H1 (cell line): ENCODE data around the gene EPHA2. TPM values are rescaled to one million over a fixed set of nuclear protein-coding genes. Genes with fewer than 3 reads are reported as not detected.

Source experiments
- CTCF ChIA-PET: fragments of 300-600 bp; sonication (Branson Sonifier 250); formaldehyde crosslinking; loops from one replicate; lab custom pipeline; 2021; ENCODE audit not compliant: partially characterized antibody; lab: Charles Lee
- POLR2A ChIA-PET: fragments of 300-600 bp; sonication (Branson Sonifier 250); formaldehyde crosslinking; loops from one replicate; lab custom pipeline; 2021; ENCODE audit warnings: inconsistent platforms; ENCODE audit not compliant: partially characterized antibody; lab: Charles Lee
- DNase-seq, 2 experiments: peaks; one replicate each; pipeline versions ENCODE4 v3.0.0 to v3.0.0-alpha.2; 2010 to 2022; ENCODE audit warnings: low spot score in 2 of 2, low read depth in 1 of 2, mixed read lengths in 1 of 2
- FAIRE-seq: peaks from 2 replicates; lab custom pipeline; 2011; peaks lifted over from hg19 to GRCh38; lab: Jason Lieb, UNC
- H2AFZ ChIP-seq: 2 replicates; pipeline ENCODE4 v1.8.1; 2012; ENCODE audit warnings: low read length, inconsistent platforms
- H2AK5ac ChIP-seq: 2 replicates; pipeline ENCODE4 v1.6.1; 2013; ENCODE audit warnings: low read depth, low read length
- H2BK120ac ChIP-seq: replicated peaks from 2 replicates; pipeline ENCODE3; 2013; ENCODE audit warnings: low read depth, low read length, inconsistent platforms
- H2BK12ac ChIP-seq: 2 replicates; pipeline ENCODE4 v1.6.1; 2013; ENCODE audit warnings: low read depth, low read length
- H2BK15ac ChIP-seq: 2 replicates; pipeline ENCODE4 v1.6.1; 2013; ENCODE audit warnings: low read length
- H2BK20ac ChIP-seq: 2 replicates; pipeline ENCODE4 v1.6.1; 2013; ENCODE audit warnings: low read length
- H2BK5ac ChIP-seq: 2 replicates; pipeline ENCODE4 v1.6.1; 2013; ENCODE audit warnings: low read depth, low read length
- H3K14ac ChIP-seq: 2 replicates; pipeline ENCODE4 v1.6.1; 2013; ENCODE audit warnings: inconsistent platforms; ENCODE audit not compliant: insufficient read length
- H3K18ac ChIP-seq: 2 replicates; pipeline ENCODE4 v1.6.1; 2013; ENCODE audit warnings: low read length; ENCODE audit errors: extremely low read depth
- H3K23ac ChIP-seq: 2 replicates; pipeline ENCODE4 v1.6.1; 2013; ENCODE audit warnings: inconsistent platforms; ENCODE audit not compliant: insufficient read length
- H3K23me2 ChIP-seq: 2 replicates; pipeline ENCODE4 v1.6.1; 2013; ENCODE audit warnings: low read depth, low read length
- H3K27ac ChIP-seq: 2 replicates; pipeline ENCODE4 v1.6.1; 2011; ENCODE audit warnings: low read depth, low read length, inconsistent platforms
- H3K27me3 ChIP-seq, 4 experiments: replicated peaks in 1 of 4; 1 replicate in 1 of 4; 2 replicates in 3 of 4; pipeline versions ENCODE4 v1.6.1 to v1.8.1; 2011 to 2013; ENCODE audit warnings: low read length in 3 of 4, mild to moderate bottlenecking in 3 of 4, inconsistent platforms in 2 of 4, mixed read lengths in 2 of 4, moderate library complexity in 1 of 4; ENCODE audit not compliant: control insufficient read depth in 3 of 4, insufficient read depth in 3 of 4; ENCODE audit errors: extremely low read depth in 1 of 4
- H3K36me3 ChIP-seq, 4 experiments: 2 replicates each; pipeline versions ENCODE4 v1.6.1 to v1.8.1; 2011 to 2013; ENCODE audit warnings: mild to moderate bottlenecking in 4 of 4, low read length in 3 of 4, moderate library complexity in 2 of 4, control low read depth in 1 of 4, inconsistent platforms in 1 of 4; ENCODE audit not compliant: insufficient read depth in 4 of 4, control insufficient read depth in 2 of 4
- H3K4ac ChIP-seq: replicated peaks from 2 replicates; pipeline ENCODE3; 2013; ENCODE audit warnings: low read length, low read depth, mixed read lengths, inconsistent platforms; ENCODE audit not compliant: insufficient read length
- H3K4me1 ChIP-seq, 4 experiments: replicated peaks in 1 of 4; 1 replicate in 1 of 4; 2 replicates in 3 of 4; pipeline versions ENCODE4 v1.6.1 to v1.8.1; 2011 to 2013; ENCODE audit warnings: low read length in 3 of 4, inconsistent platforms in 2 of 4, mixed read lengths in 1 of 4; ENCODE audit not compliant: insufficient read depth in 4 of 4, control insufficient read depth in 3 of 4
- H3K4me2 ChIP-seq, 2 experiments: 2 replicates each; pipeline versions ENCODE4 v1.6.1 to v1.8.1; 2011 to 2013; ENCODE audit warnings: low read depth in 2 of 2, low read length in 2 of 2, control low read depth in 1 of 2, inconsistent platforms in 1 of 2, mild to moderate bottlenecking in 1 of 2; ENCODE audit not compliant: insufficient read depth in 1 of 2
- H3K4me3 ChIP-seq, 4 experiments: fragments of 200-600, 300-600 bp in 1 of 4; sonication (generic), shearing (Covaris generic), sonication (Bioruptor Twin) in 1 of 4; 2 replicates each; pipeline versions ENCODE4 v1.5.1 to v1.8.1; 2011 to 2016; ENCODE audit warnings: low read length in 4 of 4, low read depth in 3 of 4, control low read depth in 2 of 4, inconsistent platforms in 2 of 4, mild to moderate bottlenecking in 2 of 4, mixed read lengths in 1 of 4, moderate library complexity in 1 of 4; ENCODE audit not compliant: insufficient read depth in 2 of 4; ENCODE audit errors: extremely low read depth in 1 of 4
- H3K56ac ChIP-seq: replicated peaks from 2 replicates; pipeline ENCODE3; 2013; ENCODE audit warnings: low read depth, mild to moderate bottlenecking, mixed read lengths, low read length, inconsistent platforms; ENCODE audit not compliant: insufficient read length
- H3K79me1 ChIP-seq: 2 replicates; pipeline ENCODE4 v1.6.1; 2013; ENCODE audit warnings: low read depth, low read length, control low read depth
- H3K79me2 ChIP-seq, 2 experiments: 2 replicates each; pipeline versions ENCODE4 v1.6.1 to v1.8.1; 2012 to 2013; ENCODE audit warnings: low read length in 2 of 2, mild to moderate bottlenecking in 2 of 2, inconsistent platforms in 1 of 2; ENCODE audit not compliant: insufficient read depth in 2 of 2, control insufficient read depth in 1 of 2
- H3K9ac ChIP-seq, 4 experiments: replicated peaks in 1 of 4; 1 replicate in 1 of 4; 2 replicates in 3 of 4; pipeline versions ENCODE4 v1.6.1 to v1.8.1; 2011 to 2013; ENCODE audit warnings: low read depth in 3 of 4, low read length in 3 of 4, control low read depth in 2 of 4, mild to moderate bottlenecking in 2 of 4, moderate library complexity in 2 of 4, inconsistent platforms in 1 of 4; ENCODE audit errors: extremely low read depth in 1 of 4
- H3K9me3 ChIP-seq, 2 experiments: 2 replicates each; pipeline versions ENCODE4 v1.6.1 to v1.8.1; 2012 to 2013; ENCODE audit warnings: mild to moderate bottlenecking in 2 of 2, moderate library complexity in 2 of 2, control low read depth in 1 of 2, inconsistent platforms in 1 of 2, low read depth in 1 of 2, low read length in 1 of 2, mixed read lengths in 1 of 2; ENCODE audit not compliant: insufficient read depth in 2 of 2
- H4K20me1 ChIP-seq, 2 experiments: replicated peaks in 1 of 2; 2 replicates each; pipeline versions ENCODE3 to v1.8.1; 2011 to 2013; ENCODE audit warnings: inconsistent platforms in 2 of 2, low read length in 2 of 2, mild to moderate bottlenecking in 1 of 2; ENCODE audit not compliant: insufficient read depth in 2 of 2, control insufficient read depth in 1 of 2
- H4K5ac ChIP-seq: 2 replicates; pipeline ENCODE4 v1.6.1; 2013; ENCODE audit warnings: low read length, low read depth, mixed read lengths, inconsistent platforms; ENCODE audit not compliant: insufficient read length
- H4K8ac ChIP-seq: 2 replicates; pipeline ENCODE4 v1.8.0; 2013; ENCODE audit warnings: mild to moderate bottlenecking, moderate library complexity, low read length, inconsistent platforms; ENCODE audit not compliant: insufficient read depth; ENCODE audit errors: extremely low read depth
- H4K91ac ChIP-seq: replicated peaks from 2 replicates; pipeline ENCODE3; 2013; ENCODE audit warnings: low read length, mixed read lengths, inconsistent platforms; ENCODE audit not compliant: insufficient read length
- CTBP2 ChIP-seq: IDR thresholded peaks from 2 replicates; pipeline ENCODE4 v1.7.0; 2011; ENCODE audit warnings: borderline replicate concordance, mild to moderate bottlenecking, moderate library complexity, mixed read lengths, low read length; ENCODE audit not compliant: insufficient read depth, insufficient read length
- EGR1 ChIP-seq: IDR thresholded peaks from 2 replicates; pipeline ENCODE4 v1.6.1; 2011; ENCODE audit warnings: low read depth, low read length, borderline replicate concordance
- EP300 ChIP-seq, 2 experiments: IDR thresholded peaks; 1 replicate in 1 of 2; 2 replicates in 1 of 2; pipeline ENCODE4 v1.6.1; 2011 to 2012; ENCODE audit warnings: low read depth in 2 of 2, low read length in 2 of 2, mild to moderate bottlenecking in 2 of 2, borderline replicate concordance in 1 of 2, inconsistent platforms in 1 of 2, moderate library complexity in 1 of 2
- KDM1A ChIP-seq: fragments of 200-600, 300-600 bp; sonication (generic); IDR thresholded peaks from 2 replicates; pipeline ENCODE4 v1.7.1; 2016; ENCODE audit warnings: mild to moderate bottlenecking, low read length, borderline replicate concordance
- POLR2A ChIP-seq, 2 experiments: IDR thresholded peaks; 1 replicate in 1 of 2; 2 replicates in 1 of 2; pipeline ENCODE4 v1.6.1; 2011; ENCODE audit warnings: low read depth in 2 of 2, low read length in 2 of 2, mild to moderate bottlenecking in 2 of 2; ENCODE audit errors: control extremely low read depth in 1 of 2
- RXRA ChIP-seq: IDR thresholded peaks from 2 replicates; pipeline ENCODE4 v1.6.1; 2011; ENCODE audit warnings: low read depth, mild to moderate bottlenecking, low read length, moderate library complexity; ENCODE audit not compliant: insufficient read depth
- SP4 ChIP-seq: IDR thresholded peaks from 2 replicates; pipeline ENCODE4 v1.6.1; 2012; ENCODE audit warnings: low read length, inconsistent platforms
- USF2 ChIP-seq: IDR thresholded peaks from 2 replicates; pipeline ENCODE4 v1.6.1; 2011; ENCODE audit warnings: low read length, improper control_type of control experiment
- YY1 ChIP-seq: IDR thresholded peaks from 2 replicates; pipeline ENCODE4 v1.6.1; 2011; ENCODE audit warnings: low read depth, mild to moderate bottlenecking, low read length
- ZNF274 ChIP-seq: IDR thresholded peaks from 2 replicates; pipeline ENCODE4 v1.7.0; 2012; ENCODE audit warnings: low read length, borderline replicate concordance; ENCODE audit errors: extremely low read depth
- WGBS, 2 experiments: shearing (Covaris generic) in 1 of 2; methylation state at CpG; one replicate each; pipeline versions ENCODE4 v1.1.6 to v1.1.7; 2013 to 2015; ENCODE audit warnings: low lambda C conversion rate in 2 of 2, mixed read lengths in 2 of 2, inconsistent platforms in 1 of 2, low coverage in 1 of 2, missing lambda C conversion rate in 1 of 2; ENCODE audit not compliant: insufficient replicate concordance in 2 of 2, insufficient coverage in 1 of 2, insufficient read length in 1 of 2; ENCODE audit errors: extremely low coverage in 1 of 2, missing lambda C conversion rate in 1 of 2; 5-methylcytosine and 5-hydroxymethylcytosine counted together
- polyA plus RNA-seq, 7 experiments: library from polyadenylated mRNA; depleted of rRNA in 3 of 7; stranded (reverse) in 5 of 7; unstranded in 2 of 7; fragments of >200 nt in 5 of 7; fragments of 200-250 nt in 2 of 7; gene quantifications; 1 replicate in 5 of 7; 2 replicates in 1 of 7; 4 replicates in 1 of 7; pipeline versions ENCODE4 v1.2.1 to v1.2.3, GENCODE V29; 2011 to 2013; ENCODE audit warnings: missing spikeins in 2 of 7, mixed read lengths in 2 of 7
- total RNA-seq: library from RNA; stranded (reverse); fragmentation: NEBNext Ultra II Directional; extraction: Animal tissue kit (Norgen Biotek cat#: 25700); gene quantifications from 2 replicates; pipeline ENCODE4 v1.2.1, GENCODE V29; 2021

The EPHA2 gene
- total and polyA plus RNA-seq, 2 of the 8 experiments (the other 6 are each of a cell fraction or from before 2014, with no cell fraction given): 26.8 to 33.6 TPM

- ChIA-PET CTCF (interaction anchor here (1.0 to 14.5 kb wide), 11 partner anchors 8 to 133 kb away, joined by 3 to 202 read pairs (median 3); partner anchors contain the start of gene EPHA2), POLR2A (interaction anchor here (0.6 to 6.1 kb wide), 18 partner anchors 11 to 73 kb away, joined by 3 to 52 read pairs (median 4); partner anchors contain the start of genes EPHA2 and FAM131C)
- H2BK120ac ChIP-seq: peak overlapping the region; percentile 65
- peak overlapping the region; percentile 39; the same call in 1 of the 2 replicates for H4K8ac ChIP-seq
- peak overlapping the region; percentile 96 for H2AK5ac ChIP-seq
- H3K4me2 ChIP-seq: peak overlapping the region; percentile 70 to 74
- peaks cover 18 to 42% (median 33%) of the 10 kb centered on the region in 4 experiments for H3K4me1 ChIP-seq
- H3K56ac ChIP-seq: no peak overlapping the region
- H3K23ac ChIP-seq: no peak overlapping the region
- peak overlapping the region; percentile 20 for H4K5ac ChIP-seq
- peaks cover 7 to 32% of the 10 kb centered on the region in 2 experiments for H4K20me1 ChIP-seq
- no peak for FAIRE-seq
- H3K23me2 ChIP-seq: peaks cover 9% of the 10 kb centered on the region; the same call in 1 of the 2 replicates
- H2BK15ac ChIP-seq: peak overlapping the region; percentile 95
- peaks cover 4 to 79% of the 10 kb centered on the region in 2 experiments; a peak in 3 of 4 replicates for H3K79me2 ChIP-seq
- peak in 1 of 2 experiments; percentile 73 for DNase-seq
- H3K36me3 ChIP-seq: peaks cover 7 to 27% (median 19%) of the 10 kb centered on the region in 4 experiments
- H3K4me3 ChIP-seq: peak overlapping the region; percentile 3 to 49 (median 28); a peak in 7 of 8 replicates
- peak overlapping the region; percentile 86 for H2BK5ac ChIP-seq
- WGBS, 2 experiments: 20% methylated on average over 25 of the region's 26 CpGs; no CpG with 5 or more reads in 1 of the 2 experiments
- H4K91ac ChIP-seq: peak overlapping the region; percentile 87
- no peaks in the 10 kb centered on the region for H3K27me3 ChIP-seq
- H2BK12ac ChIP-seq: peak overlapping the region; percentile 97
- H2BK20ac ChIP-seq: peak overlapping the region; percentile 99; the same call in 1 of the 2 replicates
- peak overlapping the region in 3 of 4 experiments; percentile 15 to 42 (median 32); a peak in 4 of 7 replicates for H3K9ac ChIP-seq
- no peak overlapping the region for H3K14ac ChIP-seq
- H3K9me3 ChIP-seq: no peaks in the 10 kb centered on the region
- peak overlapping the region; percentile 69; the same call in 1 of the 2 replicates for H3K27ac ChIP-seq
- no peak overlapping the region for H2AFZ ChIP-seq
- peaks cover 25% of the 10 kb centered on the region; the same call in 1 of the 2 replicates for H3K79me1 ChIP-seq
- peak overlapping the region; percentile 88 for H3K4ac ChIP-seq
- H3K18ac ChIP-seq: peak overlapping the region; percentile 95
- no peak for TF ChIP-seq YY1
- no peak; the same call in 1 of the 2 replicates for TF ChIP-seq SP4
- TF ChIP-seq POLR2A (IDR thresholded peaks at IDR 0.05; ENCODE audit: control extremely low read depth in 1 of 2, low read depth in 2 of 2, low read length in 2 of 2): peak in 1 of 2 experiments; percentile 43; a peak in 1 of 3 replicates
- no peak for TF ChIP-seq RXRA
- TF ChIP-seq CTBP2: peak; percentile 34
- TF ChIP-seq EP300 (IDR thresholded peaks at IDR 0.05; ENCODE audit: borderline replicate concordance in 1 of 2, low read depth in 2 of 2, low read length in 2 of 2): no peak
- TF ChIP-seq USF2: no peak
- peak; percentile 58; the same call in 1 of the 2 replicates for TF ChIP-seq KDM1A
- no peak for TF ChIP-seq EGR1
- TF ChIP-seq ZNF274: no peak
These were observed 10.1 kb downstream of the EPHA2 start for GRCh38 chr1:16145662-16146278.
